ENCODE data around the gene IFNG-AS1. TPM values are rescaled to one million over a fixed set of nuclear protein-coding genes. Genes with fewer than 3 reads are reported as not detected.

Gene IFNG-AS1
- total RNA-seq, 2 experiments from 2014 or later, result 0.55 to 1.1 TPM

- Histone ChIP-seq H3K27ac (ENCODE audit: low read depth in 1 of 2, low read length in 2 of 2) (no peak overlapping the region), H3K36me3 (ENCODE audit: insufficient read depth, low read length) (no peaks in the 10 kb centered on the region), H3K4me1 (ENCODE audit: insufficient read depth, low read length) (peaks cover 4% of the 10 kb centered on the region), H3K27me3 (ENCODE audit: control insufficient read depth in 1 of 2, insufficient read depth in 2 of 2, low read length in 2 of 2) (no peaks in the 10 kb centered on the region), H3K9me3 (ENCODE audit: control insufficient read depth in 1 of 2, insufficient read depth in 1 of 2, low read length in 2 of 2) (no peaks in the 10 kb centered on the region), H3K4me3 (ENCODE audit: low read length) (no peak overlapping the region)
- ATAC-seq (ENCODE audit: poor library complexity) (no peak), DNase-seq (no peak)
- Mint-ChIP-seq H3K36me3 (ENCODE audit: low read depth) (no peaks in the 10 kb centered on the region), H3K4me1 (ENCODE audit: low read depth) (peaks cover 5% of the 10 kb centered on the region), H3K27me3 (no peaks in the 10 kb centered on the region), H3K9me3 (no peaks in the 10 kb centered on the region), H3K4me3 (no peak overlapping the region), H3K27ac (no peak overlapping the region)
- intact Hi-C loops (cut with DNase I, micrococcal nuclease), result loop anchor here in 1 of 2 experiments (5.0 kb wide), 1 partner anchor 681 kb away; no protein-coding TSS in a partner anchor
- POLR2A ChIA-PET, result interaction anchor here (1.5 kb wide), 1 partner anchor 10 kb away, joined by 3 read pairs; no protein-coding TSS in a partner anchor
- no peak for TF ChIP-seq CTCF (IDR thresholded peaks at IDR 0.05)
- CTCF ChIA-PET, result no interaction called here
Measured at GRCh38 chr12:68038650-68039049, 49.4 kb downstream of the IFNG-AS1 start.

- peaks cover 5% of the 10 kb centered on the region for H3K4me1 Mint-ChIP-seq (ENCODE audit: low read depth)
- CTCF ChIA-PET, result interaction anchor here (0.6 to 1.7 kb wide), 11 partner anchors 10 to 283 kb away, joined by 3 to 11 read pairs (median 3); no protein-coding TSS in a partner anchor
- H3K36me3 ChIP-seq (ENCODE audit: insufficient read depth, low read length), result no peaks in the 10 kb centered on the region
- H3K27me3 ChIP-seq (ENCODE audit: control insufficient read depth in 1 of 2, insufficient read depth in 2 of 2, low read length in 2 of 2), result no peaks in the 10 kb centered on the region
- H3K9me3 Mint-ChIP-seq, result no peaks in the 10 kb centered on the region
- DNase-seq (peak; percentile 35 to 84 (median 52)), ATAC-seq (ENCODE audit: poor library complexity) (peak; percentile 90)
- H3K27me3 Mint-ChIP-seq, result no peaks in the 10 kb centered on the region
- peaks cover 4% of the 10 kb centered on the region for H3K4me1 ChIP-seq (ENCODE audit: insufficient read depth, low read length)
- no peaks in the 10 kb centered on the region for H3K9me3 ChIP-seq (ENCODE audit: control insufficient read depth in 1 of 2, insufficient read depth in 1 of 2, low read length in 2 of 2)
- H3K4me3 Mint-ChIP-seq, result no peak overlapping the region
- no peaks in the 10 kb centered on the region for H3K36me3 Mint-ChIP-seq (ENCODE audit: low read depth)
- H3K27ac Mint-ChIP-seq, result no peak overlapping the region
- no peak overlapping the region for H3K4me3 ChIP-seq (ENCODE audit: low read length)
- peak; percentile 97 for TF ChIP-seq CTCF (IDR thresholded peaks at IDR 0.05)
- no peak overlapping the region for H3K27ac ChIP-seq (ENCODE audit: low read depth in 1 of 2, low read length in 2 of 2)
- POLR2A ChIA-PET, result no interaction called here
- intact Hi-C loops (cut with DNase I, micrococcal nuclease), result loop anchor here (1.0 to 10.0 kb wide), 8 partner anchors 117 to 1034 kb away; partner anchors contain the start of genes IL26 (in 2 of the 2) and IFNG (in 1 of the 2)
Measured at GRCh38 chr12:68040450-68041075, 51.3 kb downstream of the IFNG-AS1 start.

GRCh38 chr12:68042212-68042699, 53.0 kb downstream of the IFNG-AS1 start:
- Histone ChIP-seq H3K36me3 (ENCODE audit: insufficient read depth, low read length) (no peaks in the 10 kb centered on the region), H3K4me1 (ENCODE audit: insufficient read depth, low read length) (peaks cover 4% of the 10 kb centered on the region), H3K27ac (ENCODE audit: low read depth in 1 of 2, low read length in 2 of 2) (no peak overlapping the region), H3K27me3 (ENCODE audit: control insufficient read depth in 1 of 2, insufficient read depth in 2 of 2, low read length in 2 of 2) (no peaks in the 10 kb centered on the region), H3K9me3 (ENCODE audit: control insufficient read depth in 1 of 2, insufficient read depth in 1 of 2, low read length in 2 of 2) (no peaks in the 10 kb centered on the region), H3K4me3 (ENCODE audit: low read length) (no peak overlapping the region)
- H3K4me3 Mint-ChIP-seq, result no peak overlapping the region
- ChIA-PET POLR2A (no interaction called here), CTCF (interaction anchor here (1.4 kb wide), 1 partner anchor 13 kb away, joined by 3 read pairs; no protein-coding TSS in a partner anchor)
- no peak overlapping the region for H3K27ac Mint-ChIP-seq
- DNase-seq (peak in 2 of 14 experiments; percentile 43), ATAC-seq (ENCODE audit: poor library complexity) (no peak)
- no peaks in the 10 kb centered on the region for H3K9me3 Mint-ChIP-seq
- intact Hi-C loops (cut with DNase I, micrococcal nuclease), result loop anchor here (5.0 to 10.0 kb wide), 3 partner anchors 115 to 1033 kb away; partner anchors contain the start of genes IFNG (in 1 of the 2) and IL26 (in 1 of the 2)
- H3K4me1 Mint-ChIP-seq (ENCODE audit: low read depth), result peaks cover 5% of the 10 kb centered on the region
- H3K27me3 Mint-ChIP-seq, result no peaks in the 10 kb centered on the region
- no peaks in the 10 kb centered on the region for H3K36me3 Mint-ChIP-seq (ENCODE audit: low read depth)
- no peak for TF ChIP-seq CTCF (IDR thresholded peaks at IDR 0.05)
